HepG2 (cell line): Measurements from ENCODE around the gene VGLL4. TPM values are rescaled to one million over a fixed set of nuclear protein-coding genes. Genes with fewer than 3 reads are reported as not detected.

ENCODE experiments used
- CREM ChIP-seq, 2 experiments: sonication (generic) in 1 of 2; formaldehyde crosslinking in 1 of 2; IDR thresholded peaks; 2 replicates each; pipeline versions ENCODE4 v1.4.0 to v1.6.1; 2016 to 2020; ENCODE audit warnings: antibody characterized with exemption in 1 of 2, mild to moderate bottlenecking in 1 of 2, missing genetic modification reagents in 1 of 2
- EP300 ChIP-seq, 3 experiments: sonication (generic) in 1 of 3; formaldehyde crosslinking in 1 of 3; IDR thresholded peaks; 2 replicates each; pipeline versions ENCODE4 v1.5.1 to v1.6.1; 2011 to 2020; ENCODE audit warnings: low read depth in 2 of 3, low read length in 2 of 3, borderline replicate concordance in 1 of 3, improper control_type of control experiment in 1 of 3, mild to moderate bottlenecking in 1 of 3, missing genetic modification reagents in 1 of 3, moderate library complexity in 1 of 3
- ETV6 ChIP-seq: sonication (generic); formaldehyde crosslinking; conservative IDR thresholded peaks from 2 replicates; pipeline ENCODE4 v1.4.0; 2020; ENCODE audit warnings: missing genetic modification reagents
- FOSL1 ChIP-seq: sonication (generic); formaldehyde crosslinking; IDR thresholded peaks from 2 replicates; pipeline ENCODE4 v1.9.0; 2021; ENCODE audit warnings: missing genetic modification reagents, borderline replicate concordance
- IRX3 ChIP-seq: sonication (generic); formaldehyde crosslinking; IDR thresholded peaks from 2 replicates; pipeline ENCODE4 v1.8.1; 2023; ENCODE audit warnings: mild to moderate bottlenecking, low read depth, missing genetic modification reagents, borderline replicate concordance
- PRMT3 ChIP-seq: sonication (generic); formaldehyde crosslinking; IDR thresholded peaks from 2 replicates; pipeline ENCODE4 v1.8.1; 2022; ENCODE audit warnings: low read depth, mild to moderate bottlenecking, moderate library complexity, missing genetic modification reagents, borderline replicate concordance
- SIX1 ChIP-seq: sonication (generic); formaldehyde crosslinking; IDR thresholded peaks from 2 replicates; pipeline ENCODE4 v1.4.0; 2020; ENCODE audit warnings: missing genetic modification reagents, borderline replicate concordance
- SOX13 ChIP-seq, 3 experiments: fragments of 450-650 bp in 1 of 3; sonication (generic) in 1 of 3; formaldehyde crosslinking in 1 of 3; IDR thresholded peaks in 2 of 3; conservative IDR thresholded peaks in 1 of 3; 2 replicates each; pipeline versions ENCODE4 v1.5.0 to v1.6.1; 2016 to 2020; ENCODE audit warnings: antibody characterized with exemption in 1 of 3, mild to moderate bottlenecking in 1 of 3, missing compliant biosample characterization in 1 of 3, missing genetic modification reagents in 1 of 3, moderate library complexity in 1 of 3
- SOX6 ChIP-seq, 2 experiments: fragments of 450-650 bp in 1 of 2; sonication (generic) in 1 of 2; formaldehyde crosslinking in 1 of 2; IDR thresholded peaks; 2 replicates each; pipeline versions ENCODE4 v1.4.0 to v1.6.1; 2017 to 2020; ENCODE audit warnings: antibody characterized with exemption in 1 of 2, mild to moderate bottlenecking in 1 of 2, missing genetic modification reagents in 1 of 2
- SSRP1 ChIP-seq: IDR thresholded peaks from 2 replicates; pipeline ENCODE4 v1.6.1; 2016; ENCODE audit warnings: control low read depth
- TARDBP ChIP-seq: sonication (generic); formaldehyde crosslinking; IDR thresholded peaks from 2 replicates; pipeline ENCODE4 v1.8.0; 2022; ENCODE audit warnings: mild to moderate bottlenecking, missing genetic modification reagents
- ZNF264 ChIP-seq: sonication (generic); formaldehyde crosslinking; IDR thresholded peaks from 2 replicates; pipeline ENCODE4 v1.4.0; 2020; ENCODE audit warnings: missing genetic modification reagents
- ZNF333 ChIP-seq: sonication (generic); formaldehyde crosslinking; IDR thresholded peaks from 2 replicates; pipeline ENCODE4 v1.4.0; 2020; ENCODE audit warnings: mild to moderate bottlenecking, missing genetic modification reagents, borderline replicate concordance
- ZNF367 ChIP-seq: sonication (generic); formaldehyde crosslinking; IDR thresholded peaks from 2 replicates; pipeline ENCODE4 v1.4.0; 2020; ENCODE audit warnings: missing genetic modification reagents, borderline replicate concordance
- ZNF652 ChIP-seq: IDR thresholded peaks from 2 replicates; pipeline ENCODE4 v1.6.1; 2016; ENCODE audit warnings: low read depth, borderline replicate concordance
- ZSCAN20 ChIP-seq: sonication (generic); formaldehyde crosslinking; IDR thresholded peaks from 2 replicates; pipeline ENCODE4 v1.4.0; 2020; ENCODE audit warnings: missing genetic modification reagents, mild to moderate bottlenecking, borderline replicate concordance
- polyA plus RNA-seq, 8 experiments: library from polyadenylated mRNA; depleted of rRNA in 3 of 8; stranded (reverse) in 7 of 8; unstranded in 1 of 8; fragments of >200 nt; fragmentation: Illumina TruSeq in 4 of 8; extraction: Trizol in 4 of 8; gene quantifications; 2 replicates each; pipeline versions ENCODE4 v1.2.1 to v1.2.3, GENCODE V29; 2011 to 2016; ENCODE audit warnings: low read depth in 4 of 8, missing spikeins in 1 of 8, mixed read lengths in 1 of 8; ENCODE audit not compliant: insufficient read depth in 1 of 8
- total RNA-seq, 5 experiments: library from RNA; depleted of rRNA; stranded (reverse); fragments of >200 nt; fragmentation: Illumina TruSeq; extraction: Trizol; gene quantifications; 2 replicates each; pipeline ENCODE4 v1.2.3, GENCODE V29; 2016; ENCODE audit warnings: low read depth in 1 of 5
- TF ChIP-seq, protein P1 (sequence below): IDR thresholded peaks from 2 replicates; pipeline ENCODE4 v1.6.1; 2012; ENCODE audit warnings: low read length, improper control_type of control experiment
- TF ChIP-seq, protein P2 (sequence below): IDR thresholded peaks from 2 replicates; pipeline ENCODE4 v1.6.1; 2016
- TF ChIP-seq, protein P3 (sequence below): sonication (generic); formaldehyde crosslinking; IDR thresholded peaks from 2 replicates; pipeline ENCODE4 v1.4.0; 2020; ENCODE audit warnings: missing genetic modification reagents
- TF ChIP-seq, protein P4 (sequence below): sonication (generic); IDR thresholded peaks from 2 replicates; pipeline ENCODE4 v1.6.1; 2016; ENCODE audit warnings: low read depth, borderline replicate concordance

The VGLL4 gene
- total and polyA plus RNA-seq, 2 of the 13 experiments (the other 11 are each of a cell fraction or from before 2014, with no cell fraction given), result 23.2 to 39.0 TPM

DNA sequence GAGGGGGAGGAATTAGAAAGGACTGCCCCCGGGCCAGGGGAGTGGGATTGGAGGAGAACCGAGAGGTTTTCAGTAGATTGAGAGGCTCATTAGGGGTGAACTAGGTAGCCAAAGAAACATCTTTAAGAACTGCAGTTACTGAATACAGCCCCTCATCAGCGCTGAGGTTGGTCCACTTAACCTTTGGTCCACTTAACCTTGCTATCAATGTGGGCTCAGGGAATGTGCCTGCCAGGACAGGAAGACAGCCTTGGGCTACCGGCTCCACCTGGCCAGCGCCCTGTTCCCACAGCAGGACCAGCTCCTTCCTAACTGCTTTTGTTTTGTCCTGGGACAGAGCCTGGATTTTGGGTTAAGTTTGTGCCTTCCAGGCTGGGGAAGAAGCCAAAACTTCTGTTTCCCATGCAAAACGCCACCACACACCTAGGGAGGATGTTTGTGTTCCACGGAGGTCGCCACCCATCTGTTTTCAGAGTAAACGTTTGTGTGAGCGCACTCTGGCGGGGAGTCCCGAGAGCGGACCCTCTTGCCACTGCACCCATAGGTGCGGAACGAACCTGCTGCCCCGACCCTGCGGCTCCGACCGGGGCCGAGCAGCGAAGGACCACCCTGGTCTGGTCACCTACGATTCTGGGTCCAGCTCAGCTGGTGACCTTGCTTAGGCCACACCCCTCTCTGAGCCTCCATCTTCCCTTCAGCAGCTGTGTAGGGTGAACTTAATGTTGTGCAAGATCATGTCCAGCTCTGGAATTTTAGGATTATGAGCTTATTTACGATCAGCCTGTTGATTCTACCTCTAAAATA lies 107.4 kb downstream of the VGLL4 start (continued):
- TF ChIP-seq, protein P1, sequence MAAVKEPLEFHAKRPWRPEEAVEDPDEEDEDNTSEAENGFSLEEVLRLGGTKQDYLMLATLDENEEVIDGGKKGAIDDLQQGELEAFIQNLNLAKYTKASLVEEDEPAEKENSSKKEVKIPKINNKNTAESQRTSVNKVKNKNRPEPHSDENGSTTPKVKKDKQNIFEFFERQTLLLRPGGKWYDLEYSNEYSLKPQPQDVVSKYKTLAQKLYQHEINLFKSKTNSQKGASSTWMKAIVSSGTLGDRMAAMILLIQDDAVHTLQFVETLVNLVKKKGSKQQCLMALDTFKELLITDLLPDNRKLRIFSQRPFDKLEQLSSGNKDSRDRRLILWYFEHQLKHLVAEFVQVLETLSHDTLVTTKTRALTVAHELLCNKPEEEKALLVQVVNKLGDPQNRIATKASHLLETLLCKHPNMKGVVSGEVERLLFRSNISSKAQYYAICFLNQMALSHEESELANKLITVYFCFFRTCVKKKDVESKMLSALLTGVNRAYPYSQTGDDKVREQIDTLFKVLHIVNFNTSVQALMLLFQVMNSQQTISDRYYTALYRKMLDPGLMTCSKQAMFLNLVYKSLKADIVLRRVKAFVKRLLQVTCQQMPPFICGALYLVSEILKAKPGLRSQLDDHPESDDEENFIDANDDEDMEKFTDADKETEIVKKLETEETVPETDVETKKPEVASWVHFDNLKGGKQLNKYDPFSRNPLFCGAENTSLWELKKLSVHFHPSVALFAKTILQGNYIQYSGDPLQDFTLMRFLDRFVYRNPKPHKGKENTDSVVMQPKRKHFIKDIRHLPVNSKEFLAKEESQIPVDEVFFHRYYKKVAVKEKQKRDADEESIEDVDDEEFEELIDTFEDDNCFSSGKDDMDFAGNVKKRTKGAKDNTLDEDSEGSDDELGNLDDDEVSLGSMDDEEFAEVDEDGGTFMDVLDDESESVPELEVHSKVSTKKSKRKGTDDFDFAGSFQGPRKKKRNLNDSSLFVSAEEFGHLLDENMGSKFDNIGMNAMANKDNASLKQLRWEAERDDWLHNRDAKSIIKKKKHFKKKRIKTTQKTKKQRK, result no peak
- no peak for TF ChIP-seq ZNF367 (CRISPR knock-in tag)
- no peak for TF ChIP-seq SOX6 (IDR thresholded peaks at IDR 0.05)
- TF ChIP-seq SOX6 (CRISPR knock-in tag; IDR thresholded peaks at IDR 0.05), result peak; percentile 67
- no peak for TF ChIP-seq ZNF333 (CRISPR knock-in tag)
- TF ChIP-seq, protein P2, sequence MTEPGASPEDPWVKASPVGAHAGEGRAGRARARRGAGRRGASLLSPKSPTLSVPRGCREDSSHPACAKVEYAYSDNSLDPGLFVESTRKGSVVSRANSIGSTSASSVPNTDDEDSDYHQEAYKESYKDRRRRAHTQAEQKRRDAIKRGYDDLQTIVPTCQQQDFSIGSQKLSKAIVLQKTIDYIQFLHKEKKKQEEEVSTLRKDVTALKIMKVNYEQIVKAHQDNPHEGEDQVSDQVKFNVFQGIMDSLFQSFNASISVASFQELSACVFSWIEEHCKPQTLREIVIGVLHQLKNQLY (CRISPR knock-in tag), result no peak
- no peak for TF ChIP-seq SOX13 (IDR thresholded peaks at IDR 0.05)
- no peak for TF ChIP-seq SOX13 (CRISPR knock-in tag; conservative IDR thresholded peaks at IDR 0.05 in 1 of 2, IDR thresholded peaks at IDR 0.05 in 1 of 2)
- TF ChIP-seq ZSCAN20 (CRISPR knock-in tag), result no peak
- no peak for TF ChIP-seq SIX1 (CRISPR knock-in tag)
- TF ChIP-seq FOSL1 (CRISPR knock-in tag), result no peak
- no peak for TF ChIP-seq SSRP1 (CRISPR knock-in tag)
- TF ChIP-seq CREM (IDR thresholded peaks at IDR 0.05), result no peak
- no peak for TF ChIP-seq CREM (CRISPR knock-in tag; IDR thresholded peaks at IDR 0.05)
- peak; percentile 68; the same call in 1 of the 2 replicates for TF ChIP-seq TARDBP (CRISPR knock-in tag)
- TF ChIP-seq ETV6 (CRISPR knock-in tag), result 0 out of 2 replicates have a peak, but pooled peaks have one; percentile 14
- TF ChIP-seq ZNF652 (CRISPR knock-in tag), result no peak; the same call in 1 of the 2 replicates
- TF ChIP-seq, protein P3, sequence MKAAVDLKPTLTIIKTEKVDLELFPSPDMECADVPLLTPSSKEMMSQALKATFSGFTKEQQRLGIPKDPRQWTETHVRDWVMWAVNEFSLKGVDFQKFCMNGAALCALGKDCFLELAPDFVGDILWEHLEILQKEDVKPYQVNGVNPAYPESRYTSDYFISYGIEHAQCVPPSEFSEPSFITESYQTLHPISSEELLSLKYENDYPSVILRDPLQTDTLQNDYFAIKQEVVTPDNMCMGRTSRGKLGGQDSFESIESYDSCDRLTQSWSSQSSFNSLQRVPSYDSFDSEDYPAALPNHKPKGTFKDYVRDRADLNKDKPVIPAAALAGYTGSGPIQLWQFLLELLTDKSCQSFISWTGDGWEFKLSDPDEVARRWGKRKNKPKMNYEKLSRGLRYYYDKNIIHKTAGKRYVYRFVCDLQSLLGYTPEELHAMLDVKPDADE (CRISPR knock-in tag), result no peak
- TF ChIP-seq EP300 (IDR thresholded peaks at IDR 0.05; ENCODE audit: low read depth in 2 of 2, low read length in 2 of 2), result no peak
- TF ChIP-seq EP300 (CRISPR knock-in tag; IDR thresholded peaks at IDR 0.05; ENCODE audit: borderline replicate concordance), result 0 out of 2 replicates have a peak, but pooled peaks have one; percentile 17
- TF ChIP-seq, protein P4, sequence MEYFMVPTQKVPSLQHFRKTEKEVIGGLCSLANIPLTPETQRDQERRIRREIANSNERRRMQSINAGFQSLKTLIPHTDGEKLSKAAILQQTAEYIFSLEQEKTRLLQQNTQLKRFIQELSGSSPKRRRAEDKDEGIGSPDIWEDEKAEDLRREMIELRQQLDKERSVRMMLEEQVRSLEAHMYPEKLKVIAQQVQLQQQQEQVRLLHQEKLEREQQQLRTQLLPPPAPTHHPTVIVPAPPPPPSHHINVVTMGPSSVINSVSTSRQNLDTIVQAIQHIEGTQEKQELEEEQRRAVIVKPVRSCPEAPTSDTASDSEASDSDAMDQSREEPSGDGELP, result peak; percentile 89
- TF ChIP-seq PRMT3 (CRISPR knock-in tag), result no peak; the same call in 1 of the 2 replicates
- peak; percentile 72; the same call in 1 of the 2 replicates for TF ChIP-seq ZNF264
- TF ChIP-seq IRX3, result no peak
